Fibroblast of skin of back (primary cell): Measurements from ENCODE around the gene FLVCR2. TPM values are rescaled to one million over a fixed set of nuclear protein-coding genes. Genes with fewer than 3 reads are reported as not detected.

ENCODE experiments used
- DNase-seq: peaks from one replicate; pipeline ENCODE4 v3.0.0-alpha.2; 2013
- polyA plus RNA-seq, 2 experiments: library from polyadenylated mRNA; unstranded; fragments of 120-200 nt; gene quantifications; one replicate each; pipeline ENCODE4 v1.2.1, GENCODE V29; 2013; ENCODE audit not compliant: insufficient read length in 2 of 2

FLVCR2 gene, protein sequence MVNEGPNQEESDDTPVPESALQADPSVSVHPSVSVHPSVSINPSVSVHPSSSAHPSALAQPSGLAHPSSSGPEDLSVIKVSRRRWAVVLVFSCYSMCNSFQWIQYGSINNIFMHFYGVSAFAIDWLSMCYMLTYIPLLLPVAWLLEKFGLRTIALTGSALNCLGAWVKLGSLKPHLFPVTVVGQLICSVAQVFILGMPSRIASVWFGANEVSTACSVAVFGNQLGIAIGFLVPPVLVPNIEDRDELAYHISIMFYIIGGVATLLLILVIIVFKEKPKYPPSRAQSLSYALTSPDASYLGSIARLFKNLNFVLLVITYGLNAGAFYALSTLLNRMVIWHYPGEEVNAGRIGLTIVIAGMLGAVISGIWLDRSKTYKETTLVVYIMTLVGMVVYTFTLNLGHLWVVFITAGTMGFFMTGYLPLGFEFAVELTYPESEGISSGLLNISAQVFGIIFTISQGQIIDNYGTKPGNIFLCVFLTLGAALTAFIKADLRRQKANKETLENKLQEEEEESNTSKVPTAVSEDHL
- 0.23 TPM for polyA plus RNA-seq (2013, experiment 1 of 2; ENCODE audit: insufficient read length)
- polyA plus RNA-seq (2013, experiment 2 of 2; ENCODE audit: insufficient read length), result 0.14 TPM

DNA sequence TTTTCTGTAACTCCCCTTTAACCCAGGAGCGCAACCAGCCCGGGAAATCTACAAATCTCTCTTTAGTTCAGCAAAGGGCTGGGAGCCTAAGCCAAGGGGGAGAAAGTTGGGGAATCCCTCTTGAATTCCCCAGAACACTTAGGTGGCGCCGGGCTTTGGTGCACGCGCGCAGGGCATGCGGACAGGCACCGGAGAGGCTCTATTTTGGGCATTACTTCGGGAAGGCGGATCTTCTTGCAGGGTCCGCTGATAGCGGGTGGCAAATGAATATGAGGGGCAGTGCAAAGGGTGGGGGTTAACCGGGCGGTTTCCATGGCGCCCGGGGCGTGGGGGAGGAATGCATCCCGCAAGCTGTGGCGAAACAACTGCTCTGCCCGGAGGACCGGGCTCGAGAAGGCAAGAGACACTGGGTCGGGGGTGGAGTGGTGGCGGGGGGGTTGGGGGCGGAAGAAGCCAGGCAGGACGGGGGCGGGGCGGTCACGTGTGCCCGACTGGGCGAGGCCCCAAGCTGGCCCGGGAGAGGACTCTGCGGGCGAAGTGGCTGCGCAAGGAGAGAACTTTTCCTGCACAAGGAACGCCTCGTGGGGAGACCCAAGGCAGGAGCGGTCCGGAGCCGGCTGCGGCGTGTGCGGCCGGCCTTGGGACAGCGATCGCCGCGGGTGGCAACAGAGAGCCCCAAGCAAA, at the start of gene FLVCR2:
FLVCR2 (plus strand) TSS at position 519 of the 684 bp plus-strand sequence. CDS start 353 bp downstream, outside the sequence.
- DNase-seq, result peak; percentile 45

DNA sequence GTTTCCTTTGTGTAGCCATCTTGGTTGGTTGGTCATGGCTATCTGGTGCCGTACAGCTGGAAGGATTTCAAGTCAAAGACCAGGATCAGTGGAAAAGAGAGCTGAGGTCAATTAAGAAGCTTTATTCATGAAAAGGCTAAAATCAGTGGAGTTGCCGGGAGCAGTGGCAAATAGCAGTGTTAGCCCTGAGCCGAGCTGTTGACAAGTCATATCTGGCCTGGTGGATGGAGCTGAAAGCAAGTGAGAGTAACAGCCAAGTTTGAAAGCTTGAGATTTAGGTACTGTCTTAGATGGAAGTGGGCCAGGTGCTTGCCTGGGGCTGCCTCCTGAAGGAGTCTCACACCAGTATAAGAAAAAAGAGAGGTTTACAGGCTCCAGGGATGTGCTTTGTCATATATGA, 47.2 kb upstream of the FLVCR2 start:
- no peak for DNase-seq

DNA sequence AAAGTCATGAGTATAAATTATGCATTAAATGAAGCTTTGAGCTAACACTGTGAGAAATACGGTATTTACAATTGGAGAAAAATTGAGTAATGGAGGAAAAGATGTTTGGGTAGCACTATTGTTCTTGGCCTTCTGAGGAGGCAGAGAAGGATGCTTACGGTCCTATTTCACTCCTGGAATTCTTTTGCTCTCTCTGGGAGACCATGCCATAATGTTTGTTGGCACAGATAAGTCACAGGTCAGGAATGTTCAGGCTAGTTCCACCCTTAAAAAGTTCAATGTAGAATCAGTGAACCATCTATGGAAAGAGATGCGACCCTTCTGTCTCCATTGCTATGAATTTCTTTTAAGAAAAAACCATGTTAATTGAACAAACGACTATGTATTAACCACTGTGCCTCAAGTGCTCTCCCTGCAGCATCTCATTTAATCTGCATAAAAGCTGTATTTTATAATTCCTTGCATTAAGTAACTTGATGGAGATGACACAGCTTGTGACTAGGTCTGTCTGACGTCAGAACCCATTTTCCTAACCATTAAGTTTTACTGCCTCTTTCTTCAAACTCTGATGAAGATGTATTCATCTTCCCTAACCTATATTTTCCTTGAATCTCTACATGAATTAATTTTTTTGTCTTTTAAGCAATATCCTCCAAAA, 46.6 kb upstream of the FLVCR2 start:
- peak; percentile 43 for DNase-seq

DNA sequence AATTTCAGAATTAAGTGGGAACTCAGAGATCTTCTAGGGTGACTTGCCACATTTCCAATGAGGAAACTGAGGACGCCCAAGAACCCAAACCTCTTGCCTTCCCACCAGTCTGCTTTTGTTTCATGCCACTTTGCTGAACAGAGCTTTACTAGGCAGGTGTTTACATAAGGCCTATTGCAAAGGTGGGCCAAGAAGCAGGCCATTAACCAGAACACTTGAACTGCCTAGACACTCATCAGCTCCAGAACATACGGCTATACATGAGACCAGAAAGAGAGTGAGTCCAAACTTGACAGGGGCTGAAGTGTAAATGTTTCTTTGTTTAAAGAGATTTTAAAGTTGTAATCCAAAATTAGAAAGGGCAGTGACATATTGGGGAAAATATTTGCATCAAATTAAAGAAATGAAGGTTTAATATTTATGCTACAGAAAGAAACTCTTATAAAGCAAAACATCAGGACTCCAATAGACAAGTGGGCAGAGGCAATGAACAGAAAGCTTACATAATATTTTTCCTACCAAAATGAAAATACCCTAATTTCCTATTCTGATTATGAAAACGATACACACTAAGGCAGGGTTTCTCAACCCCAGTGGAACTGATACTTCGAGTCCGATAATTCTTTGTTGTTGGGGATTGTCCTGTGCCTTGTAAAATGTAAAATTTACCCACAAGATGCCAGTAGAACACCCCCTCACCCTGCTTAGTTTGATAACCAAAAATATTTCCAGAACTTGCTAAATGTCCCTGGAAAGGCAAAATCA, 44.4 kb upstream of the FLVCR2 start:
- no peak for DNase-seq

DNA sequence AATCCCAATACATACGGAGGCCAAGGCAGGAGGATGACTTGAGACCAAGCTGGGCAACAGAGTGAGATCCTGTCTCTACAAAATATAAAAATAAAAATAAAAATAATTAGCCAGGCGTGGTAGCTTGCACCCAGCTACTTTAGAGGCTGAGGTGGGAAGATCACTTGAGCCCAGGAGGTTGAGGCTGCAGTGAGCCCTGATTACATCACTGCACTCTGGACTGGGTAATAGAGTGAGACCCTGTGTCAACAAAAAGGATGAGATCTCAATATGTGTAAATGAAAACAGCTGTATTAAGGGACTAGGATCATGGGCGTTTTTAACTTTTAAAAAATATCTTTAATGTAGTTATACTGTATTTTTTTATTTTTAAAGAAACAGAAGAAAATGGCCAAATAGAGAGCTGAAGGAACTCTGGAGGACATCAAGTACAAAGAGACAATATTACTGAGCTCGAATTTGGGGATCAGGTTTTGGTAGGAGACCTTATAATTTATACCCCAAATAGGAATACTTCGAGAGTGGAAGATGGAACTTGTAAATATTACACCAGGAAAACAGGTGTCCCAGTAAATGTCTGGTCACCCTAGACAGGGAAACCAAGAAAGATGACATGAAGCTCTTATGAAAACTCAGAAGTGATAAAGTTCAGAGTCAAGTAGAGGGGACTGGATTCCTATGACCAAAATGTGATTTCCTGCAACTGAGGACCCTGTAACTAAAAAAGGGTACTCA, 43.1 kb upstream of the FLVCR2 start:
- DNase-seq, result no peak

DNA sequence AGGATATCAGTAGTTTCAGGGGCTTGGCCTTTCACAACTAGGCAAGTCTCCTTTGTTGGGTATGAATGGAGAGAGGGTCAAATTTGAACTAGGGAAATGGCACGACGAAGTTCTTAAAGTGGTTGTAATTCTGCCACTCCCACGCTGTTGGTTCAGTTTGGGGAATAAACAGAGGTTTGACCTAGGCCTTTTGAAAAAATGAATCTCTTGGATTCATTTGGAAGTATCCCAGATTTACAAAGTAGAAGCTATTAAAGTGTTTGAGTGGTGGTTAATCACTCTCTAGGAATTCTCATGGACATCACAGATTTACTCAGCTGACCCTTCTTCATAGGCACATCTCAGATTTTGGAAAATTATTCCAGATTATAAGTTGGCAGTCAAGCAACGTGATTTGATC, 41.3 kb upstream of the FLVCR2 start:
- DNase-seq, result no peak

DNA sequence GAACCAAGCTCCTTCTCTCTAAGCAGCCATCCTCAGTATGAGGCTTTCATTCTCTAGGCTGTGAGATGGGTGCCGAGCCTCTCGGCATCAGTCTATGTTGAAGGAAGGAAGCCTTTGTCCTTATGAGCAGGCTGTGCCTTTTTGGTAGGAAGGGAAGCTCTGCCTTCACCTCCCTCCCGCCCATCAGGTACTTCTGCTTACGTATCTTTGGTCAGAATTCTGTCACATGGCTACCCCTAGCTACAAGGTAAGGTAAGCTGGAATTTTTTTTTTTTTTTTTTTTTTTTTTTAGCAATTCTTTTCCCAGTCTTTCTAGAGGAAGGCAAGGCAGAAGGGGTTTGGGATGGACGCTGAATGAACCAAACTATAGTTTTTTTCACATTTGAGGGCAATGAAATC, 39.3 kb upstream of the FLVCR2 start:
- DNase-seq, result no peak

DNA sequence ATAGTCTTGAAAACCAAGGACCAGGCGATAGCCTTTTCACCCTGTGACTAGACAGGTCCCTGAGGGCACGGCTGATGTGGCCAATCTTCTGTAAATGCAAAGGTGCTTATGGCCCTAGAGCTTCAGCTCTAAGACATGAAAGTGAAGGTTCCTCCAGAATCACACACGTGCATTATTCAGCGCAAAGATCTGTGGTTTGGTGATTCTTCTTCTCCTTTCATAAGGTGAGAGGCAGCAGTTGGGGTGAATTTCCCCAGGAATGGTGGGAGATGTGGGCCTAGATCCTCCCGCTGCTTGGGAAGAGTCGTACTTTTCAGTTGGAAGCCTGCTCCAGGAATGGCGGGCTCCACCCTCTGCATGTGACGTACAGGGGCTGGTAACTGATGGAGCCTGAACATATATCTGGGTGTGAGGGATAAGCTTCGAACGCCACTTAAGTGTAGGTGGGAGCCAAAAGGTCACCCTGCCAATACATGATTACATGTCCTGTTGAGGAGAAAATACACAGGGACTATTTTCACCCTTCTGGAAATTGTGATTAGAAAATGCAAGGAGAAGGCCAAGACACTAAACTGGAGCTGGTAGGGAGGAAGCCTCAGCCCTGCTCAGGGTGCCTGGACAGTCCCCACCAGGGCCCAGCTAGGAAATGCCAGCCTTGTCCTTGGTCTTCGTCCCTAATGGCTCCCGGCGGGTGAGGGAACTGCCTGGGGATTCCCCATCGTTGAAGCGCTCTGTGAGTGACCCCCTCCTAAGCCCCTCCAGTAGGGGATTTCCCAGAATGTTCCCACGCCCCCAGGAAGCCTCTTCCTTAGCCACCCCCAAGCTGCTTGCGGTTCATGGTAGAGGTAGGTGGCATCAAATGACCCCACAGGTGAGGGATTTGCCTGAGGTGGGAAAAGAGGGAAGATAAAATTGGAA, 38.6 kb upstream of the FLVCR2 start:
- no peak for DNase-seq

DNA sequence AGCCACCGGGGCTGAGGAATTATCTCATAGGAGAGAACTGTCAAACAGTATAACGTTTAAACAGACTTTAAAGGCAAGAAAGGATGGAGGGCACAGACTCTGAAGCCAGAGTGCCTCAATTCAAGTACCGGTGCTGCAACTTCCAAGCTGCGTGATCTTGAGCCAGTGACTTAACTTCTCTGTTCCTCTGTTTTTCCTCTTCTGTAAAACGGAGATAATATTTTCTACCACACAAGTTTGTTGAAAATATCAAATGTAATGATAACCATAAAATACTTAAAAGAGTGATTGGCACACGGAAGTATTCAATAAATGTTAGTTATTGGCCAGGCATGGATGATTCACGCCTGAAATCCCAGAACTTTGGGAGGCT, 38.0 kb upstream of the FLVCR2 start:
- DNase-seq, result no peak

DNA sequence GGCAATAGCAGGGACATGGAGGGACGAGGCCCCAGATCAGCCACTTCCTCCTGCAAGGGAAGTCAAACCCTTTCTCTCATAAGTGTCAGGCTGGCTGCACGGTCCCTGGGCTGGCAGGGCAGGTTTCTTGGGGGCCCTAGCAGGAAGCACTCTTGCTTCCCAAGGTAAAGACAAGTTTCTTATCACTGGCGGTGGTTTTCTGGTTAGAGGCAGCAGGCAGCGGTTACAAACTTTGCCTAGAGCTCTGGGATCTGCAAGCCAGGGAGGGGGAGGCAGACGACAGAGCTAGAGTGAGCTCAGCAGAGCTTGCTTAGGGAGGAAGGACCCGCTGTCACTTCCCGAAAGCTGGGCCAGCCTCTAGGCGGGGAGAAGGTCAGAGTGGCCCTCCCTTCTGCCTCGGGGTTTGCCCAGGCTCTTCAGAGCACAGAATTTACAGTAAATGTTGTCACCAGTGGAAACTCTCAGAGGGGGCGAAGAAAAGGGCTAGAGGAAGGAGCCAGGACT, 35.8 kb upstream of the FLVCR2 start:
- no peak for DNase-seq

DNA sequence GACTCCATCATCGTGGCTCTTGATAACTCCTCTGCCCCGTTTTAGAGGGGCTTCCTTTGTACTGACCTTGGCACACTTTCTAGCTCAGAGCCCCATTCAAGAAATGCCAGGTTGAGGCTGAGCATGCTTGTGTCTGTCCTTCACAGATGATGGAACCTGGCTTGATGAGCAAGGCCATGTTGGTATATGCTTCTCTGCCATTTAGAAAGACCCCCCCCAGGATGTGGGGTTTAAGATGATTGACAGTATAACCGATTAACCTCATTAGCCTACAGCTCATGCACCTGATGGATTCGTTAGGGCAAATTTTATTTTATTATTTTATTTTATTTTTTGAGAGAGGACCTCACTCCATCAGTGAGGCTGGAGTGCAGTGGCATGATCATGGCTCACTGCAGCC, 35.2 kb upstream of the FLVCR2 start:
- no peak for DNase-seq

DNA sequence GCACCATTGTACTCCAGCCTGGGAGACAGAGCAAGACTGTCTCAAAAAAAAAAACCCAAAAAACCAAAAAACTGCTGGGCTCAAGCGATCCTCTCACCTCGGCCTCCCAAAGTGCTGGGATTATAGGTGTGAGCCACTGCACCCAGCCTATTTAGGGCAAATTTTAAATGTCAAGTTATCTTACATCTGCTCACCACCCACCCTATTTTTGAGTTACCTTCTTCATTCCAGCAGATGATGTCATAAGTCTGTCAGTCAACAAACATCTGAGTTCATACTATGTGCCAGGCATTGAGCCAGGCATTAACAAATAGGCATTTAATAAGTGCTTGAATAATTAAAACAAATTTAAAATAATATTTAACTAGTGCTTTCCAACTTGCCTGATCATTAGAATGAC, 34.6 kb upstream of the FLVCR2 start:
- DNase-seq, result no peak

DNA sequence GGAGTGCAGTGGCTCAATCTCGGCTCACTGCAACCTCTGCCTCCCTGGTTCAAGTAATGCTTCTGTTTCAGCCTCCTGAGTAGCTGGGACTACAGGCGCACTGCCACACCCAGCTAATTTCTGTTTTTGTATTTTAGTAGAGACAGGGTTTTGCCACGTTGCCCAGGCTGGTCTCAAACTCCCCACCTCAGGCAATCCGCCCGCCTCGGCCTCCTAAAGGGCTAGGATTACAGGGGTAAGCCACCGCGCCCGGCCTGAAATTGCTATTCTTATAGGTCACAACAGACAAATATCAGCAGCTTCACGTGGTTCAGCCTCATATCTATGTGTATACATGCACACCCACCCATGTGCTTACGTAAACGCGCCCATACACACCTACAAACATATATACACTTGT, 32.5 kb upstream of the FLVCR2 start:
- no peak for DNase-seq

DNA sequence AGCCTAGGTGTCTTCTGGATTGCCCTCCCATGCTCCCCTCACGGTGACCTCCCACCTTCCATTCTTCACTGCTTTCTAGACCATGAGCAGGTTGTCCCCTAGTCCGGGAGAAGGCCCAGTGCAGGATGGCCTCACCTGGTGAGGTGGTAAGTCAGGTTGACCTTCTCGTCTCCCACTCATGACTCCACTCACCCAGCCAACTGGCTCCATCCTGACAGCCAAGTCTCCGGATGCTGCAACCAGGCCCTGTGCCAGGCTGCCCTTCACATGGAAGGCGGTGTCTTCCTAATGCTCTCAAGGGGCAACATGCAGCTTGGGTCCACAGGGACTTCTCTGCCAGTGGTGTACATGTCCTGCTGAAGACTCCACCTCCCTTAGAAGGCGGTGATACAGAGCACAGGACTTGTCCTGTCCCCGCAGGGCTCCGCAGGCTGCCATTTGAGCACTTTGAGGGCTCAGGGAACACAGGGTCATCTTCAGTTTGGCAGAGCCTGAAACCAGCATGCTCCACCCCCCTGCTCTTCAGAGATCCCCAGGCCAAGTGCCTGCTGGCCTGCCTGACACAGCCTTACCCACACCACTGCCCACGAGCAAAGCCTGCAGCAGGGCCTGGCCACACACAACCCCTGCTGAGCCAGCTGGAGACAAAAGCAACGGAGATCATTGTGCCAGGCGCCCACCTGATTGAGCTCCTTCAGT, 30.7 kb upstream of the FLVCR2 start:
- DNase-seq, result no peak

DNA sequence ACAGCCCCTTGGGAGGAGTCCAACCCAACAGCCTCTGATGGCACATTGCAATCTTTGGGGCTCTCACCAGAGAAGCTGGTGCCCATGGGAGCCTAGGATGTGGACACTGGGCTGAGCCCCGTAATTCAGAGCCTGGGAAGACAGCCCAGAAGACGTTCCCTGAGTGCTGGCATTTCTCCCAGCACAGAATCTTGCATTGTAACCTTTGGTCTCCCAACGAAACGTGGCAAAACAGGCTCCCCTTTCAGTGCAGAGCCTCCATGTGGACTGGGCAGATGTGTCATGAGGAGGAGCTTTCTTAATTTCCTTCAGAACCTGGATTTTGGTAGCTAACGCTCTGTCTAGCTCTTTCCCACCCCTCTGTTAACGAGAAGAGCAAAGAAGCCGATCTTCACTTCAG, 29.9 kb upstream of the FLVCR2 start:
- no peak for DNase-seq

DNA sequence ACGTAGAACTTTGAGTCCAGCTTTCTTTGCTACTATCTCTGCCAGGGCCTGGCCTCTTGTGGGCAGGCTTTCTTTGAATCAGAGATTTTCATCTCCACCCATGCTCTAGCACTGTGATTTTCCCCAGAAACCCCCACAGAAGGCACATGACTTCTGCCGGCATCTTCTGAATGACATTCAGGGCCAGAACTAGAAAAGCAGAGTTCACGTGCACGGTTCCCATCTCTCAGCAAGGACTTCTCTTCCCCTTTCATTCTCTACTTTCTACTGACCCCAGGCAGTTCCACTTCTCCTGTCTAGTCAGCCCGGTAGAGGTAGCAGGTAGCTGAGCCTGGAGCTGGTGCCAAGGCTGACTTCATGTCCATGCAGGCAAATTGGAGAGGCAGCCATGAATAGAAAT, 29.3 kb upstream of the FLVCR2 start:
- DNase-seq, result no peak

DNA sequence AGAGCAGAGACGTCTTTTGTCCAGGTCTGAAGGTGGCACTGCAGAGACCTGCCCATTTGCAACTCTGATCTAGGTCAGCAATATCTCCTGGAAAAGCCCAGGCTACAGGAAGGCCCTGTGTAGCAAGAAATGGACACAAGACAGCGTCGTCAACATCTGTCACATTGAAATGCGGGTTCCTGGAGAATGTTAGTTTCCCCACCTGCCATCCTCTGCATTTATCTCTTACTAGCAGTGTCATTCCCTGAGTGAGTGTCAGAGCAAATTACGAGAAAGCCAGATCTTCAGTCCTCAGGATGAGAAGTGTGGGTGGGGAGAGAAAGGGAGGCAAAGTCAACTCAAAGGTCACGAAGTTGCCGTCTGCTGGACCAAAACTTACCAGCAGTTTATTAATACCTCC, 27.4 kb upstream of the FLVCR2 start:
- DNase-seq, result no peak

DNA sequence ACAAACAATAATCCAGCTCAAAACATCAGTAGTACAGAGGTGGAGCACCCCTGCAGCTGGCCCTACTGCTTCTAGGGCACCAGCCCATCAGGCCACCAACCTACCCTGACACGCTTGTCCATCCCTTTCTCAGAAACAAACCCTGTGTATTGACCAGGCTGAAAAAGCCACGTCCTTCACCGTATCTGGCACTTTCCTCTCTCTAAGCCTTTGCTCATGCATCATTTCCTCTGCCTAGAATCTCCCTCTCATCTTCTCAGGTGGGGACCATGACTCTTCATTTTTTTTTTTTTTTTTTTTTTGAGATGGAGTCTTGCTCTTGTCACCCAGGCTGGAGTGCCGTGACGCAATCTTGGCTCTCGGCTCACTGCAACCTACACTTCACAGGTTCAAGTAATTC, 25.3 kb upstream of the FLVCR2 start:
- DNase-seq, result no peak

DNA sequence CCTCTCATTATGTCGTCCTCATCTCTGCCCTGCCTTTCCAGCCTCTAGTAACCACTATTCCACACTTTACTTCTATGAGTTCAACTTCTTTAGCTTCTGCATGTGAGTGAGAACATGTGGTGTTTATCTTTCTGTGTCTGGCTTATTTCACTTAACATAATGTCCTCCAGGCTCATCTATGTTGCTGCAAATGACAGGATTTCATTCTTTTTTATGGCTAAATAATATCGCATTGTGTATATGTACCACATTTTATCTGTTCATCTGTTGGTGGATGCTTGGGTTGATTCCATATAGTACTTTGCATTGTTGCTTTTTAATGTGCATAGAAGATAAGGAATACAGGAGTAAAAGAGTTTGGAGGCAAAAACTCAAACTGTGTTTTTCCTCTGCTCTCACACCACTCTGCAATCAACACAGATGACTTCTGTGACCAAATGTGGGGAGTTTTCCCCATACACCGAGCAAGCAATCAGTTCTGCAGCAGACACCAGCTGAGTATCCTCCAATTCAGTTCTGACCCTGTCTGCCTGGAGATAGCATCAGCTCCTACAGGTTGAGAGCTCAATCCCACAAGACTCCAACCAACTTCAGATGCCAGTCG, 24.6 kb upstream of the FLVCR2 start:
- no peak for DNase-seq
